ENCODE measurements around the gene STK39.
"Not testable (repeated sequence)": the region's sequence is repeated elsewhere in the genome, so short reads cannot be mapped to it uniquely, and the experiment has no call there.

The STK39 gene

DNA sequence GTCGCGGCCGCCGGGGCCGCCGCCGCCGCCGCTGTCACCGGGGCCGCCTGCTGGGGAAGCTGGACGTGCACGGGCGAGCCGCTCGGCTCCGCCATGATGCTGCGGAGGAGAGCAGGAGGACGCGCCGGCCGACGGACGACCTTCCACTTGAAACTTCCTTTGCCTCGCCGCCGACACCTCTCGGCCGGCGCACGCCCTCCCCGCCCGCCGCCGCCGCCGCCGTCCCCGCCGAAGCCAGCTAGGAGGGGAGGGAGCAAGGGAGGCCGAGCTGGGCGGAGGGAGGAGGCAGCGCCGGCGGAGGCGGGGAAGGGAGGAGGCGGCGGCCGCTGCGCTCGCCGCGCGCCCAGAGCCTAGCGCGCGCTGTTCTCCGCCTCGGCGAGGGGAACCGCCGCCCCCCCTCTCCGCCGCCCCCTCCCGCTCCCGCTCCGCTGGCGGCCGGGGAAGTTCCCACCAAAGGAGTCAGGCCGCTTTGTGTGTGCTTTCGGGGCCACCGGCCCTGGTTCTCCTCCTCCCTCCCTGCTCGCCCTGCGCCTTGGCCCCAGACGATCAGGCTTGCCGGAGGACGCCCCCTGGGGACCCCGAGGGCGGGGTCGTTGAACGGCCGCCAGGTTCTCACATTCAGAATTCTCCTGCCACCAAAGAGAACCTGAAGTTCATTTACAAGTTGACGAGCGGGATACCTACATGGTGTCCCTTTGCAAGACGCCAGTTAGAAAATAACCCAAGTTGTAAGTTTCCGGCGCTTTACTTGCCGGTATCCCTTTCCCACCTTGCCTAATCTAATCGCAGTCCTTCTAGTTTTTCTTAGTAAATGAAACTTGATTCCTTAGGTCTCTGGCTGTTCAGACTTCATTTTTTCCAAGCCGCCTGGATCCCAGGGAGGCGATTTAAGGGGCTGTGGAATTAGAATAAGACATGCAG, at the start of gene STK39:
Gene STK39, minus strand, starts transcription at position 255 of the 921 bp plus-strand sequence. Its CDS starts 160 bp downstream, at position 95.
- peak; percentile 76 for DNase-seq (ENCODE audit: low spot score)

DNA sequence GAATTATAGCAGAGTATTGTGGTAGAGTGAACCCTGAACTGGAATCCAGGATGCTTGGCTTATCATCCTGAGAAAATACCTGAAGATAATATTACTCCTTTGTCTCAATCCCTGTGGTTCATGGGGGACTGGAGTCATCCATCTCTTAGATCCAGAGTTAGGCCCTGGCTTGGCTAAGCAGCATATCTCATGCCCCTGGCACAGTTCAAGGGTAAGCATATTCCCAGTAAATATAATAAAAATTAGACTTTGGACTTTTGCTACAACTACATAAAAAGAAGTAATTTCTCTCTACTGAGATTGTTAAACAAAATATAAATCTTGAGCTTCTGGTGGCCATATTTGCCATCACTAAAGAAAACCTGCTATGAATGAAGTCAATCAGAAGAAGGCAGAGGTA, 47.7 kb upstream of the STK39 start:
- no peak for DNase-seq (ENCODE audit: low spot score)

DNA sequence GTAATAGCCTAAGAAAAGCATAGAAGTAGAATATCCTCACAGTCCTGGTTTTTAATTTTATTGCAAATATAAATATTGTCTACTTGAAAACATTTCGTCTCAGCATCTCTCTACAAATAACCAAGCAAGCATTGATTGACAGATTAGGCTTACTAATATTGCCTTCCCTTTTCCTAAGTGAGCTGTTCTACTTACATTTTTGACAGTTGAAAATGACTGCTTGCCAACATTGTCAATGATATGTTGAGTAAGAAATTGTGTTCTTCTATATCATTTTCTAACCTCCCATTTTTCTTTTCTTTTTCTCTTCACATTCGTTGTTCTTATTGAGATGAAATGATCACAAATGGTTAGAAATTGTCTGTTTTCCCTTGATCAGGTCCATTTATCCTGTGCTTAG, 47.0 kb upstream of the STK39 start:
- DNase-seq (ENCODE audit: low spot score): no peak

DNA sequence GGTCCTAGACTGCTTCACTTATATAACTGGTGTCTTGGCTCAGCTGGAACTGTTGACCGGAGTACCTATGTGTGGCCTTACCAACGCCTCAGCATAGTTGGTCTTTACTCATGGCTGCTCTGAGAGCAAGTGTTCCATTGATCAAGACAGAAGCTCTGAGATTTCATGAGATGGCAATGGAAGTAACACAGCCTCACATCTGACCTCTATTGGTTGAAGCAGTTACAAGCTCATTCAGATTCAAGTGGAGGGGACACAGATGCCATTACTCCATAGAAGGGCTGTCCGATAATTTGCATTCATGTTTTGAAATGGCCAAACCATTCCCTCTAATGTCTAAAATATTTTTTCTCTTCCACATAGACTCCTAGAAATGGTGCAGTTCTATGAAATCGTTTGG, 46.4 kb upstream of the STK39 start:
- no peak for DNase-seq (ENCODE audit: low spot score)

DNA sequence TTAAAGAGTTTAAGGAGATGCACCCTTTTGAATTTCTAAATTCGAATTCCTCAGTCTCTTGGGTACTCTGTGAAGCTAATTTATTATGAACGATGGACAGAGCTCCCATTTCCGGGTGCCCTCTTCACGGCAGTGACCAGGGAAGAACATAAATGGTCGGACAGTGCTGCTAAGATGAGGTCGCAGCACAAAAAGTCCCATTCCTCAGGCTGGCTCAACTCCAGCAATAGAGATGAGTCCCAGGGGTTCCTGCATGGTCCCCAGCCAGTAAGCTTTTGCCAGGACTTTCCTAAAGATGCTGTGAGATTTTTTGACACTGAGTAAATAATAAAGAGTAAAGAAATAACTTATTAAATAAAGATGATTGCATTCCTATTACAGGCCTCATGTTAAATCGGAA, 43.0 kb upstream of the STK39 start:
- no peak for DNase-seq (ENCODE audit: low spot score)

DNA sequence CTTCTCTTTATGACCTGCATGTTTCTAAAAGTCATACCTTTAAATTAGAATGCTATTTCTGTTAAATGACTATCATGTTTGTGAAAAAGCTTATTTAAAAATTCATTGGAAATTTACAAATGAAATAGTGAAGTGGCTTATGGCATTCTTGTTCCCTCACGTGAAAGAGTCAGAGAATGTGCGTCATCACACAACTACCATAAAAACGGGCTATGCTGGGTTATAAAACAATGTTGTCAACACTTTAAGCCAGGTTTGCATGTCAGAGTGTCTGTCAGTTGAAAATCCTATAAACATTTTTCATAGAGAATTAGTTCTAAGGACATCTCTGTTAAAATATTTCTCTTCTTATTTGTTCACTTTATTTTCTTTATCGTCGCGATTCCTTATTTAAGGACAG, 42.5 kb upstream of the STK39 start:
- no peak for DNase-seq (ENCODE audit: low spot score)

DNA sequence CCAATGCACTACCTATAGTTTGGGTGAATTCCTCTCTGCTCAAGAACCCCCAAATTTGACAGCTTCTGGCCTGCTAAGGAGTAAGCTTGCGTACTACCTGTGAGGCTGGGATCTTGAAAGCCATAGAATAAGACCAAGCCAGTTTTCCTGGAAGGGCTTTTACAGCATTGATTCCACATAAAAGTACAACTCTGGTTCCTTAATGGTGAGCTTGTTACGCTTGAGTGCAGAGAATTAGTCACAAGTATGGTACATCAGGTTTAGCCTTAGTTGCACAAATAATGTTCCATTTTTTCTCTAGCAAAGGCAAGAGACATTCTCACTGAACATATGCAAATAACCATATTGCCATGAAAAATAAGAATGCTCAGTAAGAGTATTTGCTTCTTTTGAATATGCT, 39.1 kb upstream of the STK39 start:
- no peak for DNase-seq (ENCODE audit: low spot score)

DNA sequence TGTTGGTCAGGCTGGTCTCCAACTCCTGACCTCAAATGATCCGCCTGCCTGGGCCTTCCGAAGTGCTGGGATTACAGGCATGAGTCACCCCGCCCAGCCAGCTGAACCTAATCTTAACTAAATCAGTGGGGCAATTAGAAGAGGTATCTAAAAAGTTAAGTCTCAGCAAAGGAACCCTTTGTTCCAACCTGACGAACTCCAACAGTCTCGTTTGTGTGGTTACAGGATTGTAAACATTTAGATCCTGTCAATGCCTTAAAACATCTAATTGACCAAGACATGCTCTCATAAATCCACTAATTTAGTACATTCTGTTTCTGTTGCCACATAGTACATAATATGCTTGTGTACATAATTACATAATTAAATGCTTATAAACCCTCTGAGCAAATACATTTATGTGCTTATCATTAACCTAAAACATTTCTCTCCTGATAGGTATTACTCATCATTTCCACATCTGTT, 31.1 kb upstream of the STK39 start:
- DNase-seq (ENCODE audit: low spot score): no peak

DNA sequence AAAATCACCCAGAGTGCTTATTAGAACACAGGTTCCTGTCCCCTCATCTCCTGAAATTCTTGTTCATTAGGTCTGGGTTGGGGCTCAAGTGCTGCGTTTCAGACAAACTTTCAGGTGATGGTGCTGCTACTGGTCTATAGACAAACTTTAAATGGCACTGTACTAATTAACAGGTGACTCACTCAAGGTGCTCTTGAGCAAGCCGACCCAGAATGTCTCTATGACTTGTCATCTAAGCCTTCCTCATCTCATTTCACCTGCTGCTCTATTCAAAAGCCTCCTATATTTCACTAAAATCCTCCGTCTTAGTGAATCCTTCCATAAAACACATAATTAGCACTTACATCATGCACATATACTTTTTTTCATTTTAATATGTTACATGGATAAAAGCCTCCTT, 29.9 kb upstream of the STK39 start:
- DNase-seq (ENCODE audit: low spot score): no peak

DNA sequence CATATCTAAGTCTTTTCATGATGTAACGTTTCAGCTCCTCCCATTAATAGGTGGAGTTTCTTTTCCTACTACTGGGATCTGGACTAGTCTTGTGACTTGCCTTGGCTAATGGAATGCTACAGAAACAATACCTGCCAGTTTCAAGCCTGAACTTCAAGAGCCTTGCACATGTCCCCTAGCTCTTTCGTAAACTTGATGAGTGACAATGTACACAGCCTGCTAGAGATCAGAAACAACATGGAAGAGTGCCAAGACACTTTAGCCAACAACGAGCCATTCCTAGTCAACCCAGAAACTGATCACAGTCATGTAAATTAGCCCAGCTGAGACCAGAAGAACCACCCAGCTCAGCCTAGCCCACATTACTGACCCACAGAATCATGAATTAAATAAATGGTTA, 24.8 kb upstream of the STK39 start:
- no peak for DNase-seq (ENCODE audit: low spot score)

DNA sequence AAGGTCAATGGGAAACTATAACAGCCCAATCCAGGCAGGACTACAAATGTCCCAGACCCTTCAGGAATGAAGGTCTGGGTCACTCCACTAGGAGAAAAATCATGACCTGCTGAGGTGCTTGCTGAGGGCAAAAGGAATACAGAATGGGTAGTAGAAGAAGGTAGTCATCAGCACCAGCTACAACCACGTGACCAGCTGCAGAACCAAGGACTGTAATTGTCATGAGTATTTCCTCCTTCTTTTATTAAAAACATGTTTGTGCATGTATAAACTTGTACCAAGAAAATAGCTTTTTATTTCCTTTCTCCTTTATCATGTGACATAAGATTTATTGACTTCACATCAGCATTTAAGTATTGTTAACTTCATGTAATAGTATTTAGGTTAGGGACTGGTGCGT, 15.5 kb upstream of the STK39 start:
- not testable (repeated sequence) for DNase-seq (ENCODE audit: low spot score)

DNA sequence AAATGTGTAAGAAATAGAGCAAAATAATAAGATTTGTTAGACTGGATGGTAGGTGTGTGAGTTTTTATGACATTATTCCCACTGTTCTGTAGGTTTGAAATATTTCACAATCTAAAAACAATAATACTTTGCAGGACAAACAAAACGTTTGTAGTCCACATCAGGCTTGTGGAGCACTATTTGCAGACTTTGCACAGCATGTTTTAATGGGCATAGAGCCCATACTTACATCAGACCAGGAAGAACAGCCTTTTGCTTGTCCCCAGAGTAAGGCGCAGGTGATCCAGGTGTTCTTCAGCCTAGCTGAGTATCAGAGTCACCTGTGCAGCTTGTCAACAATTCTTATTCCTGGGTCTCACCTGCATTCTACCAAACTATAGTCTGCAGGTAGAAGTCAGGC, 9.1 kb upstream of the STK39 start:
- DNase-seq (ENCODE audit: low spot score): no peak

DNA sequence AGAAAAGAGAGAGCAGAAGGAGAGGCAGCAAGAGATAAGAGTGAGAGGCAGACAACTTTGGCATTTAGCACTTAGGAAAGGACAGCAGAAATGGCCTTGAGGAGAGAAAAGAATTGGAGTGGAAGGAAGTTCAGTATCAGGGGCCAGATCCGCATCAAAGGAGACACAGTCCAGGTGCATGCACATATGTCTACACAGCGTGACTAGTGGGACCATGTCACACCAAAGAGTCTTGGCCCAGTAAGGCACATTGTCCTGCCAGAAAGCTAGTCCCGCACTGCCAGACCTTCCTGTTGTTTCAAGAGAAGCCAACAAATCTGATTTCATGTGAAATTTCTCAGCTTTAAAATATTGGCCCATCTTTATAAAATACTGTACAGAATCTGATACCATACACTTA, 8.5 kb upstream of the STK39 start:
- no peak for DNase-seq (ENCODE audit: low spot score)

DNA sequence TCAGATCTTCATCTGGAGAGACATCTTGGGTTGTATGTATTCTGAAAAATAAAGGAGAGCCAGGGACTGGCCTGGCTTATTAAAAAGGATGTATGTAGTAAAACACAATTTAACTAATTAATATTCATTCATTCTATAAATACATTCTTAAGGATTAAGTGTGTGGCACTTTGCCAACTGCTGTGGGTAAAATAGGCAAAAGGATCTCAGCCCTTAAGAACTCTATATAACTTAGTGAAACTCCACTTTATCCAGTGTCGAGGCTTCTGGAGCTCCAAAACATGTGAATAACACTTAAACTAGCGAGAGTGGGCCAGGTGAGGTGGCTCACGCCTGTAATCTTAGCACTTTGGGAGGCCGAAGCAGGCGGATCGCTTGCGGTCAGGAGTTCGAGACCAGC, 7.7 kb upstream of the STK39 start:
- DNase-seq (ENCODE audit: low spot score): no peak

DNA sequence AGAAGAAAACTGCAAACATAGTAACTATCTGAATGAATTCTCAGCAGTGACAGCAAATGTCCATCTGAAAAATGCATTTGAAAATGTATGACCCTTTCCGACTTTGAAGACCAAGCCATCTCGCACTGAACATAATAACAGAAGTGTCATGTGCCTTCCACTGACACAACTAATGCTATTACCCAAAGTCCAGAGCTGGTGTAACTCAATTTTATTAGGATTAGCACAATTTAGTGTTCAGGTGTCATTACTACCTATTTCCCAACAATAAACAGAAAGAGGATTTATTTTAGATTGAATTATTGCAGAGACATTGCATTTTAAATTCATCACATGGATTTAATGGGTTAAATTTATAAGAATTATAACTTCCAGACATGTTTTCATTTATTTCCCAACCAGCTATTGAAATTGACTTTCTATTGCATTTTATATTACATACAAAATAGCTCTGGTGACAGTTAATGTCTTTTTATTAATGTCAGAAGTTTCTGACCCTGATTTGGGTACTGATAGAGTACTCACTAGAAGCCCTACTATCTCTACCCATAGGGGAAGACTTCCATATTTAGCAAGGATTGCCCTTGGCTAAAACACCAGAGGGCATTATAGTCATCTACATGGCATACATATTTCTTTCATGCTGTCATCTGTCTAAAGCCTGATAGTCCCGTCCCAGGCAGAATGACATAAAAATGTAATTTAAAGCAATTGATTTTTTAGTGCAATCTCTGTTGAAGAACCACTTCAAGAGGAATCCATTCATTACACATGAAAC, 7.0 kb upstream of the STK39 start:
- no peak for DNase-seq (ENCODE audit: low spot score)

DNA sequence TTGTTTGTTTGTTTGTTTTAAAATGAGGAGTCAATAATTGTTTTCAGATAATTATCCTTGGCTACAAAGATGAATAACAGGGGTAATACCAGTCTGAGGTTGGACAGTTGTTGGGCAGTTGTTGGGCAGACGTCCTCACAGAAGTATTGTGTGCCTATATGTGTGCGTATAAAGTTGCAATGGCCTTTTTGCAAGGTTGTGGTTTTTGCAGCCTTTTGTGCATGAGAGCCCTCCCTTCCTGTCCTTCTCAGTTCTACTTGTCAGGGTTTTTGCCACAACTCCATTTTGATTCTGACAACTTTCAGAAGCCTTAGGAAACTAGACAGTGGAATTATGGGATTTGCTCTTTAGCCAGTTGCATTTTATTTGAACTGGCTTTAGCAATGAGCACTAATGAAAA, 6.0 kb upstream of the STK39 start:
- DNase-seq (ENCODE audit: low spot score): no peak

DNA sequence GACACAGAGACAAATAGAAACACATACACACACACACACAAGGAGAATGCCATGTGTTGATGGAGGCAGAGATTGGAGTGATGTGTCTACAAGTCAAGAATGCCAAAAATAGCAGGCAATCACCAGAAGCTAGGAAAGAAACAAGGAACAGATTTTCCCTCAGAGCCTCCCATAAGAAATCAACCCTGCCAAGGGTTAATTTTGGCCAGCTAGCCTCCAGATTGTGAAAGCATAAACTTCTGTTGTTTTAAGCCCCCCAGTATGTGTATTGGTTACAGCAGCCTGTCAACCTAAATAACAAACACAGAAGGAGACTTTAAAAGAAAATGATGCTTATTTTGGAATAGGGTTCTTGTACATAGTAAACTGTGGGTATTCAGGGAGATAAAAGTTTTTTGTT, 5.6 kb upstream of the STK39 start:
- no peak for DNase-seq (ENCODE audit: low spot score)

DNA sequence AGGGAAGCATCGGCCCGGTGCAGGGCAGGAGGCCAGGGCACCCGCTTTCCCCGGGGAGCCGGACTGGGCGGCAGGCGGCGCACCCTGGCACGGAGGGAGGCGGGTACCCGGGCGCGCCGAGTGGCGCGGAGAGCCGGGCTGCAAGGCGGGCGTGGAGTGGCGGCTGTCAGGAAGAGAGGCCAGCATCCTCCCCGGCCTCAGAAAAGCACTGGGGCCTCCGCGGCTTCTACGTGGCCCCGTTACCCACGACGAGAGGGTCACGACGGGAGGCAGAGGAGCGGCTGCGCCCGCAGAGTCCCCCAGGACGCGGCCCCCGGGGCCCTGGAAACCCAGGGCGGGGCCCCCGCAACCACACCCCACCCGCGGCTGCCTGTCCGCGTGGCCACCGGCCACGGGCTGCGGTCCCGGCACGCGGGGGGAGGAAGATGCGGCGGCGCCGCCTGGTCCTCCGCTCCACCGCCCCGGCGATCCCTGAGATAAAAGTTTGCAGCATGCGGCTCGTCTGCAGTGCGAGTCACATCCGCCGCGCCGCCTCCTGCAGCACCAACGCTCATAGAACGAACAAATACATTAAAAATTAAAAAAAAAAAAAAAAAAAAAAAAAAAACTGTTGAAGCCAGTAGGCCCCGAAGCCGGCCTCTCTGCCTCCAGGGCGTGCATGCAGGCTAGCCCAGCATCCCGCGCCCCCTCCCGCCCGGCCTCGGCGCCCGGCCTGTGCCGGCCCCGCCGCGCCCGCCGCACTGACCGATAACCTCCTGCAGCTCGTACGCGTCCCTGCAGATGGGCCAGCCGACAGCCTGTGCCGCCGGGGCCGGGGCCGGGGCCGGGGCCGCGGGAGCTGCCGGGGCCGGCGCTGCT, 683 bp downstream of the STK39 start:
- peak; percentile 80 for DNase-seq (ENCODE audit: low spot score)

DNA sequence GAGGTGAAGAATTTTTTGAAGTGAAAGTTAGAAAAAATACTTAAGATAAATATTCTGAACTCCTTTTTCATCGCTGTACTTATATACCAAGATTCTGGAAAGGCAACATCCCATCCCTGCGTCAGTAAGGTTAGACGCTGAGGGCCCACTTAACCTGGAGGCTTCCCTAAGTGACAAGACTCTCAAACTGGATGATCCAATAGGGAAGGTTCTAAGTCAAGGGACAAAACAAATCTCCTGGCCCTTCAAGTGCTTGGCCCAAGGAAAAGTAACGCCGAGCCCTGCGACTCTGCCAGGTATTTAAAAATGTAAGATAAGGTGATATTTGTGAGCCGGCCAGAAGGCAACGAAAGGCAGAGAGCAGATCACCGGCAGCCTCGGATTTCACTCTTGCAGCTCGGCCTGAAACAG, 1.3 kb downstream of the STK39 start:
- no peak for DNase-seq (ENCODE audit: low spot score)

DNA sequence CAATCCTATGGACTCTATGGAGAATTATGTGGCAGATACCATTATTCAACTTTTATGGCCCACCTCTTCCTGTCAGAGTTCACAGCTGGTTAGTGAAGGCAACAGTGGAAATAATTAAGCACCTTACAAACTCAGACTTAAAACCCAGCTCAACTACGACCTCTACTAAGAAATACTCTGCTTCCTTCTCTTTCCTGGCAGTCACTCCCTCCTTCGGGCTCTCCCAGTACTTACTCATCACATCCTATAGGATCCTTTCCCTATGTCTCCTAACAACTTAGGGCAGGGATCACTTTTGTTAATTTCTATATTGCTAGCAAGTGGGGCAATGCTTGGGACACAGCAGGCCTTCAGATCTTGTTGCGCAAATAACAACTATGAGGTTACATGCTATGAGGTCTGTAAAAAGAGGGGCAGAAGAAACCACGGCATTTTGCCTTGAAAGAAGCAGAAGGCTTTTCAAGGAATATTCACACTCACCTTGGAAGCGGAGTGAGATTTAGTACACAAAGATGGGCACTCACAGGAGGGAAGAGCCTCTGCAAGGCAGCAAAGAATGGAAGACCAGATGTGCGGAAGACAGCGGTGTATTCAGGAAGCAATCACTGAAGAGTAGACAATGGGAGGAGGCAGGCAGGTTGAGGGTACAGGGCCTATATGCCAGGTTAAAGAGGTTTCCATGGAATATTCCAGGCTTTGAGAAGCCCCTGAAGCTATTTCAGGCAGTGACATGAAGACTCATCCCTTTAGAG, 2.1 kb downstream of the STK39 start:
- DNase-seq (ENCODE audit: low spot score): no peak

DNA sequence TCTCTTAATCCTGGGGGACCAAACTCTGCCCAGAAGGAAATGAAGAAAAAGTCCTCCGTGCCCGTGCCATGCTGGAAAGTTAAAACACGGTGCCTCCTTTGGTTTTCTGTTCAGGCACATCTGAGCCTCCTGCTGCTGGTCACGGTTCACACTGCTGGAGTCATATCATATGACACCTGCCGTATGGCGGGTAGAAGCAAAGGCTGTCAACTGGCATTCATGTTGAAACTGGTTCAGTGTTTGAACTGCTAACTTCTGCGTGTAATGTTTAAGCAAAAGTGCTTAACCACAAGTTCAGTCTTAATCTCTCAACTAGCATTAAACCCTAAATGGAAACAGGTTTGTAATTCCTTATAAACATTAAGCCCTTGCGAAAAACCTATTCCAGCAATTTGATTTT, 3.1 kb downstream of the STK39 start:
- DNase-seq (ENCODE audit: low spot score): peak; percentile 57

DNA sequence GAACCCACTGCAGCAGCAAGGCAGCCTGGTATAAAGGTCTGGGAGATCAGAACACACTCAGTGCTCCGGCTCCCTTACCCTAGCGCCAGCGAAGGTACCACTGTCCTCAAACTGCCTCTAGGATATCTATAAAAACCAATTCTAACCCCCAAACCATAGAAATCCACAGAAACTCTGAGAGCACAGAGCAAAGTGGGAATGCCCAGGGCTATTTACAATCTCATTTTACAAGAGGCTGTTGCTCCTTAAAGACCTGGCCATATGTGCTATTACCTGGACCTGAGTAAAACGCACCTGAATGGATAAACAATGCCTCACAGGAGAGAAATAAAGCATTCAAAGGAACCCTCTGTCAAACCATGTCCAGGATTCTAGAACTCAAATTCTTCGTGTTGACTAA, 4.3 kb downstream of the STK39 start:
- no peak for DNase-seq (ENCODE audit: low spot score)

Measured in CD4-positive, alpha-beta T cell treated with Interleukin-2 at 100 ng/mL for 4 hours (primary cell).